Measurements from ENCODE around the gene MGMT.

MGMT gene

DNA sequence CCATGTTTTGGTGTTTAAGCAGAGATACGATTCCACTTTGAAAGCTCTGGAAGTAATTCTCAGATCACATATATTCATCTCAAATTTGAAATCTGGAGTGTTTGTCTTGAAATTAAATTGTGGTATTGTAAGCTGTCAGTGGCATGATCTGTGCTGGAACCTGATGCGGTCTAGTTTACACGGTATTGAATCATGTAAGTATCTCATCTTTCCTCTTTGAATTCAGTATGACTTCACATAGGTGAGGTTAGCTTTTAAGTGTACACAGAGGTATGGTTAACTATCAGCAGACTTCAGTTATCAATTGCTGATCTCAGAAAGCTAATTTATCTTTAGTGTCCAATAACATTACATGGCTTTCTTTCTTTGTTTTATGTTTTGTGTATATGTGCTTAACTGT lies 155.2 kb downstream of the MGMT start:
- Histone ChIP-seq H3K27ac (ENCODE audit: low read length) (no peak overlapping the region), H3K9me2 (replicated peaks; ENCODE audit: insufficient read depth, low read length) (no peaks in the 10 kb centered on the region), H3K4me3 (ENCODE audit: low read length) (no peak overlapping the region), H2AFZ (ENCODE audit: low read length) (no peak overlapping the region), H3F3A (ENCODE audit: insufficient read depth, low read length) (no peaks in the 10 kb centered on the region), H3K36me3 (replicated peaks; ENCODE audit: insufficient read depth, low read length) (no peaks in the 10 kb centered on the region), H4K20me1 (ENCODE audit: insufficient read depth, low read length) (no peaks in the 10 kb centered on the region), H3K79me2 (ENCODE audit: low read length) (no peaks in the 10 kb centered on the region), H3K4me1 (ENCODE audit: low read length) (no peaks in the 10 kb centered on the region), H3K9ac (ENCODE audit: low read length) (no peak overlapping the region), H3K4me2 (ENCODE audit: low read depth, low read length) (no peak overlapping the region), H3K9me3 (replicated peaks; ENCODE audit: insufficient read depth, low read length) (no peaks in the 10 kb centered on the region), H3K27me3 (replicated peaks; ENCODE audit: insufficient read depth, low read length) (no peaks in the 10 kb centered on the region)
- DNase-seq = no peak
- TF ChIP-seq, protein P1, sequence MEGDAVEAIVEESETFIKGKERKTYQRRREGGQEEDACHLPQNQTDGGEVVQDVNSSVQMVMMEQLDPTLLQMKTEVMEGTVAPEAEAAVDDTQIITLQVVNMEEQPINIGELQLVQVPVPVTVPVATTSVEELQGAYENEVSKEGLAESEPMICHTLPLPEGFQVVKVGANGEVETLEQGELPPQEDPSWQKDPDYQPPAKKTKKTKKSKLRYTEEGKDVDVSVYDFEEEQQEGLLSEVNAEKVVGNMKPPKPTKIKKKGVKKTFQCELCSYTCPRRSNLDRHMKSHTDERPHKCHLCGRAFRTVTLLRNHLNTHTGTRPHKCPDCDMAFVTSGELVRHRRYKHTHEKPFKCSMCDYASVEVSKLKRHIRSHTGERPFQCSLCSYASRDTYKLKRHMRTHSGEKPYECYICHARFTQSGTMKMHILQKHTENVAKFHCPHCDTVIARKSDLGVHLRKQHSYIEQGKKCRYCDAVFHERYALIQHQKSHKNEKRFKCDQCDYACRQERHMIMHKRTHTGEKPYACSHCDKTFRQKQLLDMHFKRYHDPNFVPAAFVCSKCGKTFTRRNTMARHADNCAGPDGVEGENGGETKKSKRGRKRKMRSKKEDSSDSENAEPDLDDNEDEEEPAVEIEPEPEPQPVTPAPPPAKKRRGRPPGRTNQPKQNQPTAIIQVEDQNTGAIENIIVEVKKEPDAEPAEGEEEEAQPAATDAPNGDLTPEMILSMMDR (IDR thresholded peaks at IDR 0.05; ENCODE audit: low read length) = no peak
- no peak for TF ChIP-seq EZH2 (optimal IDR thresholded peaks at IDR 0.05; ENCODE audit: low read depth, low read length)
- TF ChIP-seq EZH2phosphoT487 (IDR thresholded peaks at IDR 0.05; ENCODE audit: low read length) = no peak

- Histone ChIP-seq H3K79me2 (ENCODE audit: low read length) (no peaks in the 10 kb centered on the region), H3F3A (ENCODE audit: insufficient read depth, low read length) (no peaks in the 10 kb centered on the region), H3K27me3 (replicated peaks; ENCODE audit: insufficient read depth, low read length) (no peaks in the 10 kb centered on the region), H3K36me3 (replicated peaks; ENCODE audit: insufficient read depth, low read length) (no peaks in the 10 kb centered on the region), H3K9ac (ENCODE audit: low read length) (no peak overlapping the region), H2AFZ (ENCODE audit: low read length) (no peak overlapping the region), H4K20me1 (ENCODE audit: insufficient read depth, low read length) (no peaks in the 10 kb centered on the region), H3K4me1 (ENCODE audit: low read length) (no peaks in the 10 kb centered on the region), H3K27ac (ENCODE audit: low read length) (no peak overlapping the region), H3K4me3 (ENCODE audit: low read length) (no peak overlapping the region), H3K4me2 (ENCODE audit: low read depth, low read length) (no peak overlapping the region), H3K9me2 (replicated peaks; ENCODE audit: insufficient read depth, low read length) (no peaks in the 10 kb centered on the region), H3K9me3 (replicated peaks; ENCODE audit: insufficient read depth, low read length) (no peaks in the 10 kb centered on the region)
- DNase-seq = no peak
- TF ChIP-seq EZH2phosphoT487 (IDR thresholded peaks at IDR 0.05; ENCODE audit: low read length) = no peak
- TF ChIP-seq, protein P1 (IDR thresholded peaks at IDR 0.05; ENCODE audit: low read length) = no peak
- no peak for TF ChIP-seq EZH2 (optimal IDR thresholded peaks at IDR 0.05; ENCODE audit: low read depth, low read length)
Measured at GRCh38 chr10:129622736-129623135, 155.7 kb downstream of the MGMT start.

DNA sequence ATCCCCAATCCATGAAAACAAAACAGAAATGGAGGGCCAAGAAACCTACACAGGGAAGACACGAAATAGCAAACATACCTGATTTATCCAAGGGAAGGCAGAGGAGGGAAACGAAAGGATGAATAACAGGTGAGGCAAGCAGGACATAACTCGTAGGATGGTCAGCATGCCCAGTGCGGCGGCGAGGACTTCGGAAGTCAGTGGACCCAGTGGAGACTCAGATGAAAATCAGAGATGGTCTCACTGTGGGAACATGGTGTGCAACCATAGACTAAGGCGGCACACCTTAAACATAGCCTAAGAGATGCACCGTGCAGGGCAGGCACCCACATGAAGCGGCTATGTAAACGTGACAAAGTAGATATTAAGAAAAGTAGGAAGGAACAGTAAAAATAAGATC lies 157.5 kb downstream of the MGMT start:
- Histone ChIP-seq H4K20me1 (ENCODE audit: insufficient read depth, low read length) (no peaks in the 10 kb centered on the region), H3K9ac (ENCODE audit: low read length) (no peak overlapping the region), H3K27me3 (replicated peaks; ENCODE audit: insufficient read depth, low read length) (no peaks in the 10 kb centered on the region), H3K9me2 (replicated peaks; ENCODE audit: insufficient read depth, low read length) (no peaks in the 10 kb centered on the region), H3K79me2 (ENCODE audit: low read length) (no peaks in the 10 kb centered on the region), H2AFZ (ENCODE audit: low read length) (no peak overlapping the region), H3K4me3 (ENCODE audit: low read length) (no peak overlapping the region), H3K4me2 (ENCODE audit: low read depth, low read length) (no peak overlapping the region), H3K27ac (ENCODE audit: low read length) (no peak overlapping the region), H3K9me3 (replicated peaks; ENCODE audit: insufficient read depth, low read length) (no peaks in the 10 kb centered on the region), H3K4me1 (ENCODE audit: low read length) (no peaks in the 10 kb centered on the region), H3F3A (ENCODE audit: insufficient read depth, low read length) (no peaks in the 10 kb centered on the region), H3K36me3 (replicated peaks; ENCODE audit: insufficient read depth, low read length) (no peaks in the 10 kb centered on the region)
- DNase-seq = no peak
- TF ChIP-seq EZH2 (optimal IDR thresholded peaks at IDR 0.05; ENCODE audit: low read depth, low read length) = no peak
- TF ChIP-seq, protein P1 (IDR thresholded peaks at IDR 0.05; ENCODE audit: low read length) = no peak
- TF ChIP-seq EZH2phosphoT487 (IDR thresholded peaks at IDR 0.05; ENCODE audit: low read length) = no peak
